ENCODE data around the gene ANG. TPM values are rescaled to one million over a fixed set of nuclear protein-coding genes. Genes with fewer than 3 reads are reported as not detected.
"Not testable (repeated sequence)": the region's sequence is repeated elsewhere in the genome, so short reads cannot be mapped to it uniquely, and the experiment has no call there.

Gene ANG
- total RNA-seq, 1 donor from 2014 or later: 3.7 TPM

DNA sequence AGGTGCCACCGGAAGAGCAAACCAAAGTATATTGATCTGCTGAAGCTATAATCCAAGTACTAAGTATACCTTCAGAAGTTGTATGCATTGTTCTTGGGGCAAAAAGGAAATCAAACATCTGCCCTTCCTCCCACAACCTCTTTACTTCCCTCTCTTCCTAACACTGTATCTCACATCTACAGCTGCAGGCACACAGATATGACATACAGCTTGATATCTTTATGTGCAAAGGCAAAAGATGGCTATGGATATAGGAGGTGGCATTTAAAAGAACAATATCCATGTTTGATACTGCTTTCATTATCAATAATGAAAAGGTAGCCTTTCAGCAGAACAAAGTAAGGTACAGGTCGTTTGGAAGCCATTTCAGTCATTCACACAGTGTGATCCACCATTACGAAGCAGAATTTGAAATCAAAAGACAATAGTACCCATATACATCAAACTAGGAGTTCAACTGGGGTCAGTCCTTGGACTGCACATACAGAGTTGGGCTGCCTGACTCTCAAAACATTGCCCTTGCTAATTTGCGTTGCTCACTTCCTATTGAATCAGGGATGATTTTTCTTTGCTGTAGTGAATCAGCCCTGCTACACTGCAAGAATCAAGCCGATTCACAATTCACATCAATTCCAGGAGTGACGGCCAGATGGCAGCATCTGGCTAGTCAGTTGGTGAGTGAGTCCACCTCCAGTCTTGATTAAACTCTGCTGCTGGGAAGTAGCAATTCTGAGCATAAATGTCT lies 8.9 kb downstream of the ANG start:
- peaks cover 0 to 5% (median 0%) of the 10 kb centered on the region in 3 donors for H3K36me3 ChIP-seq (ENCODE audit: control insufficient read depth in 3 of 3, insufficient read depth in 3 of 3, low read length in 3 of 3)

GRCh38 chr14:20698018-20698329 lies 9.4 kb downstream of the ANG start:
- no peak overlapping the region for H3K9ac ChIP-seq (ENCODE audit: low read depth in 1 of 3, low read length in 3 of 3)
- H3K4me1 ChIP-seq (ENCODE audit: control insufficient read depth in 3 of 3, insufficient read depth in 3 of 3, low read length in 3 of 3): no peaks in the 10 kb centered on the region
- H3K36me3 ChIP-seq (ENCODE audit: control insufficient read depth in 3 of 3, insufficient read depth in 3 of 3, low read length in 3 of 3): peaks cover 0 to 5% (median 0%) of the 10 kb centered on the region in 3 donors
- no peaks in the 10 kb centered on the region for H3K9me3 ChIP-seq (ENCODE audit: control insufficient read depth in 3 of 3, low read length in 3 of 3)
- H3K4me3 ChIP-seq (ENCODE audit: low read length in 3 of 3): no peak overlapping the region
- no peak overlapping the region for H3K27ac ChIP-seq (ENCODE audit: low read depth, low read length)
- H3K27me3 ChIP-seq (ENCODE audit: control insufficient read depth in 3 of 3, insufficient read depth in 3 of 3, low read length in 3 of 3): no peaks in the 10 kb centered on the region

More for the DNA sequence above, 8.9 kb downstream of the ANG start:
- H3K4me3 ChIP-seq (ENCODE audit: low read length in 3 of 3): no peak overlapping the region
- no peaks in the 10 kb centered on the region for H3K4me1 ChIP-seq (ENCODE audit: control insufficient read depth in 3 of 3, insufficient read depth in 3 of 3, low read length in 3 of 3)
- H3K27me3 ChIP-seq (ENCODE audit: control insufficient read depth in 3 of 3, insufficient read depth in 3 of 3, low read length in 3 of 3): no peaks in the 10 kb centered on the region
- no peak overlapping the region for H3K9ac ChIP-seq (ENCODE audit: low read depth in 1 of 3, low read length in 3 of 3)
- no peak overlapping the region for H3K27ac ChIP-seq (ENCODE audit: low read depth, low read length)
- no peaks in the 10 kb centered on the region for H3K9me3 ChIP-seq (ENCODE audit: control insufficient read depth in 3 of 3, low read length in 3 of 3)

- Histone ChIP-seq H3K27me3 (ENCODE audit: control insufficient read depth in 3 of 3, insufficient read depth in 3 of 3, low read length in 3 of 3) (no peaks in the 10 kb centered on the region), H3K27ac (ENCODE audit: low read depth, low read length) (no peak overlapping the region)
These were observed 10.4 kb downstream of the ANG start for GRCh38 chr14:20698934-20699333.

DNA sequence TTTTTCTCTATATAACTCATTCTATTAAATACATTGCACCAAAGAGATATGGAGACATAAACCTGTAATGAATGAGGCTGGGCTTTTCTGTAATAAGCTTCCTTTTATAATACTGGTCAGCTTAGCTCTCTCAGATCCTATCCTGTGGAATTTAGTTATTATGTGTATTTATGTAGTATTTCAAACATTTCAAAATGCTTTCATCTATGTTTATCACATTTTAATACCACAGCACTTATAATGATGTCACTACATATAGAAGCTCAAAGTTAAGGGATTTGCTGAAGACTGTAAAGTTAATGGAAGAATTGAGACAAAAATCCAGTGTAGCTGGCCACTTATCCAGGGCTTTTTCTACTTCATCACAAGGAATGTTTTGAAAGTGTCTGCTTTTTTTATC lies 11.4 kb downstream of the ANG start:
- H3K9ac ChIP-seq (ENCODE audit: low read depth in 1 of 3, low read length in 3 of 3): no peak overlapping the region
- H3K4me3 ChIP-seq (ENCODE audit: low read length in 3 of 3): no peak overlapping the region
- H3K36me3 ChIP-seq (ENCODE audit: control insufficient read depth in 3 of 3, insufficient read depth in 3 of 3, low read length in 3 of 3): peaks cover 0 to 3% (median 0%) of the 10 kb centered on the region in 3 donors
- no peaks in the 10 kb centered on the region for H3K9me3 ChIP-seq (ENCODE audit: control insufficient read depth in 3 of 3, low read length in 3 of 3)
- H3K27me3 ChIP-seq (ENCODE audit: control insufficient read depth in 3 of 3, insufficient read depth in 3 of 3, low read length in 3 of 3): no peaks in the 10 kb centered on the region
- no peak overlapping the region for H3K27ac ChIP-seq (ENCODE audit: low read depth, low read length)
- no peaks in the 10 kb centered on the region for H3K4me1 ChIP-seq (ENCODE audit: control insufficient read depth in 3 of 3, insufficient read depth in 3 of 3, low read length in 3 of 3)

More at GRCh38 chr14:20698934-20699333, 10.4 kb downstream of the ANG start:
- no peaks in the 10 kb centered on the region for H3K4me1 ChIP-seq (ENCODE audit: control insufficient read depth in 3 of 3, insufficient read depth in 3 of 3, low read length in 3 of 3)
- no peaks in the 10 kb centered on the region for H3K9me3 ChIP-seq (ENCODE audit: control insufficient read depth in 3 of 3, low read length in 3 of 3)
- H3K4me3 ChIP-seq (ENCODE audit: low read length in 3 of 3): no peak overlapping the region
- H3K9ac ChIP-seq (ENCODE audit: low read depth in 1 of 3, low read length in 3 of 3): no peak overlapping the region
- H3K36me3 ChIP-seq (ENCODE audit: control insufficient read depth in 3 of 3, insufficient read depth in 3 of 3, low read length in 3 of 3): peaks cover 0 to 3% (median 0%) of the 10 kb centered on the region in 3 donors

GRCh38 chr14:20700965-20701364 lies 12.4 kb downstream of the ANG start:
- H3K9me3 ChIP-seq (ENCODE audit: control insufficient read depth in 3 of 3, low read length in 3 of 3); H3K4me3 ChIP-seq (ENCODE audit: low read length in 3 of 3); H3K36me3 ChIP-seq (ENCODE audit: control insufficient read depth in 3 of 3, insufficient read depth in 3 of 3, low read length in 3 of 3); H3K4me1 ChIP-seq (ENCODE audit: control insufficient read depth in 3 of 3, insufficient read depth in 3 of 3, low read length in 3 of 3); H3K9ac ChIP-seq (ENCODE audit: low read depth in 1 of 3, low read length in 3 of 3); H3K27me3 ChIP-seq (ENCODE audit: control insufficient read depth in 3 of 3, insufficient read depth in 3 of 3, low read length in 3 of 3); H3K27ac ChIP-seq (ENCODE audit: low read depth, low read length): not testable (repeated sequence)

DNA sequence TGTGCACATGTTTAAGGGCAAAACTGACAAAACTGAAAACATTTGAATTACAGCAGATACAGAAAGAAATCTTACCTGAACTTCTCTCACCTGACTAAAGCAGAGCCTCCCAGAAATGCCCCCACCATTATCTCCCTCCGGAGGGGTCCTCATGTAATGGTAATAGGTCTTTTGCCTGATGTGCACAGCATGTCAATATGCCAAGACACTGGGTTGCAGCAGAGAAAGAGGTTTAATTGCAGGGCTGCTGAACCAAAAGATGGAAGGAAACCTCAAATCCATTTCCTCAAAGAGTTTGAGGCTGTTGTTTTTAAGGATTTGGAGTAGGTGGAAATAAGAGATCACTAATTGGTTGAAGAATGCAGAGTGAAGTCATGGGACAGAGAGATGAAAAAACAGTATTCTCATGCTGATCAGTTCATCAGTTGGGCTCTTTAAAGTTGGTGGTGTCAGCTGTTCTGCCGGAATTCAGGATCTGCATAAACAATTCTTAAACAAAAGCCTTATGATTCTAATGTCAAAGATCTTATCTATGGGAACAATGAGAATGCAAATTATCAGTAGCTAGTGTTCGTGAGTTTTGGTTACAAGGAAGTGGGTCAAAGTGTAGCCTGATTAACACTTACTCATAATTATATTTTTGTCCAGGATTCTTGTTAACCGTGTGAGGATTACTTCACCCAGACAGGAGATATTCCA lies 18.2 kb downstream of the ANG start:
- no peaks in the 10 kb centered on the region for H3K9me3 ChIP-seq (ENCODE audit: control insufficient read depth in 3 of 3, low read length in 3 of 3)
- H3K4me1 ChIP-seq (ENCODE audit: control insufficient read depth in 3 of 3, insufficient read depth in 3 of 3, low read length in 3 of 3): no peaks in the 10 kb centered on the region
- no peak overlapping the region for H3K9ac ChIP-seq (ENCODE audit: low read depth in 1 of 3, low read length in 3 of 3)
- no peak overlapping the region for H3K4me3 ChIP-seq (ENCODE audit: low read length in 3 of 3)
- no peak overlapping the region for H3K27ac ChIP-seq (ENCODE audit: low read depth, low read length)
- no peaks in the 10 kb centered on the region for H3K36me3 ChIP-seq (ENCODE audit: control insufficient read depth in 3 of 3, insufficient read depth in 3 of 3, low read length in 3 of 3)
- peaks cover 0 to 7% (median 0%) of the 10 kb centered on the region in 3 donors for H3K27me3 ChIP-seq (ENCODE audit: control insufficient read depth in 3 of 3, insufficient read depth in 3 of 3, low read length in 3 of 3)

- Histone ChIP-seq H3K4me1 (ENCODE audit: control insufficient read depth in 3 of 3, insufficient read depth in 3 of 3, low read length in 3 of 3) (no peaks in the 10 kb centered on the region), H3K27me3 (ENCODE audit: control insufficient read depth in 3 of 3, insufficient read depth in 3 of 3, low read length in 3 of 3) (peaks cover 0 to 7% (median 0%) of the 10 kb centered on the region in 3 donors), H3K9ac (ENCODE audit: low read depth in 1 of 3, low read length in 3 of 3) (no peak overlapping the region), H3K4me3 (ENCODE audit: low read length in 3 of 3) (no peak overlapping the region), H3K36me3 (ENCODE audit: control insufficient read depth in 3 of 3, insufficient read depth in 3 of 3, low read length in 3 of 3) (no peaks in the 10 kb centered on the region), H3K9me3 (ENCODE audit: control insufficient read depth in 3 of 3, low read length in 3 of 3) (no peaks in the 10 kb centered on the region), H3K27ac (ENCODE audit: low read depth, low read length) (no peak overlapping the region)
These were observed 19.1 kb downstream of the ANG start for GRCh38 chr14:20707622-20708021.

DNA sequence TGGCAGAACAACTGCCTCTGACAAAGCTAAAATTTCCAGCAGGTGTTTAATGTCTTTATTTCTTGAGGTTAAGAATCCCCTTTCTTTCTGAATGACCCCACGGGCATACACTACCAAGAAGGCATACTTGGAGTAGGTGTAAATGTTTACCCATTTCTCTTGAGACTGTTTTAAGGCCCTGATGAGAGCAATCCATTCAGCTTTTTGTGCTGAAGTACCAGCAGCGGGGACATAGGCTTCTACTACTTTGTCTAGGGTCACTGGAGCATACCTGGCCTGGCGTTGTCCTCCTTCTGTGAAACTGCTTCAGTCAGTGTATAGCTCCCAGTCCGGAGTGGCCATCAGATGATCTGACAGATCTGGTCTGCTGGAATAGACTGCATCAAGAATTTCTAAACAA lies 22.7 kb downstream of the ANG start:
- Histone ChIP-seq H3K4me1 (ENCODE audit: control insufficient read depth in 3 of 3, insufficient read depth in 3 of 3, low read length in 3 of 3) (no peaks in the 10 kb centered on the region), H3K27ac (ENCODE audit: low read depth, low read length) (no peak overlapping the region), H3K9ac (ENCODE audit: low read depth in 1 of 3, low read length in 3 of 3) (no peak overlapping the region), H3K4me3 (ENCODE audit: low read length in 3 of 3) (no peak overlapping the region), H3K9me3 (ENCODE audit: control insufficient read depth in 3 of 3, low read length in 3 of 3) (no peaks in the 10 kb centered on the region), H3K27me3 (ENCODE audit: control insufficient read depth in 3 of 3, insufficient read depth in 3 of 3, low read length in 3 of 3) (peaks cover 0 to 7% (median 0%) of the 10 kb centered on the region in 3 donors), H3K36me3 (ENCODE audit: control insufficient read depth in 3 of 3, insufficient read depth in 3 of 3, low read length in 3 of 3) (no peaks in the 10 kb centered on the region)

DNA sequence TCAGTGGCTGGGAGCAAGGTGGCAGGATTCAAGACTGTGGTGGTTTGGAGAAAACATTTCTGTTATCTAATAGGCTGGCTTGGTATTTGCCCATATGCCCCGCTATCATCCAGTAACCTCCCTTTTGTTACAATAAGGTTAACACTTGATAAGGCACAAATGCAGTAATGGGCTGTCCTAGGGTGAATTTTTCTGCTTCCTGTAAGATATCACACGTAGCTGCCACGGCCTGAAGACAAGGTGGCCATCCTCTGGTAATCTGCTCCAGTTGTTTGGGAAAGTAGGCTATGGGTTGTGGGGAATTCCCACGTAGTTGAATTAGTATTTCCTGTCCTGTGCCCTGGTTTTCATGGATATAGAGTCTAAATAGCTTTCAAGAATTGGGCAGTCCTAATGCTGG lies 23.1 kb downstream of the ANG start:
- Histone ChIP-seq H3K36me3 (ENCODE audit: control insufficient read depth in 3 of 3, insufficient read depth in 3 of 3, low read length in 3 of 3) (no peaks in the 10 kb centered on the region), H3K27ac (ENCODE audit: low read depth, low read length) (no peak overlapping the region), H3K9ac (ENCODE audit: low read depth in 1 of 3, low read length in 3 of 3) (no peak overlapping the region), H3K4me3 (ENCODE audit: low read length in 3 of 3) (no peak overlapping the region), H3K9me3 (ENCODE audit: control insufficient read depth in 3 of 3, low read length in 3 of 3) (no peaks in the 10 kb centered on the region), H3K4me1 (ENCODE audit: control insufficient read depth in 3 of 3, insufficient read depth in 3 of 3, low read length in 3 of 3) (no peaks in the 10 kb centered on the region), H3K27me3 (ENCODE audit: control insufficient read depth in 3 of 3, insufficient read depth in 3 of 3, low read length in 3 of 3) (peaks cover 0 to 7% (median 0%) of the 10 kb centered on the region in 3 donors)

GRCh38 chr14:20712904-20713303 lies 24.3 kb downstream of the ANG start:
- H3K36me3 ChIP-seq (ENCODE audit: control insufficient read depth in 3 of 3, insufficient read depth in 3 of 3, low read length in 3 of 3): no peaks in the 10 kb centered on the region
- no peaks in the 10 kb centered on the region for H3K9me3 ChIP-seq (ENCODE audit: control insufficient read depth in 3 of 3, low read length in 3 of 3)
- peaks cover 0 to 7% (median 0%) of the 10 kb centered on the region in 3 donors for H3K27me3 ChIP-seq (ENCODE audit: control insufficient read depth in 3 of 3, insufficient read depth in 3 of 3, low read length in 3 of 3)
- H3K4me3 ChIP-seq (ENCODE audit: low read length in 3 of 3): no peak overlapping the region
- H3K9ac ChIP-seq (ENCODE audit: low read depth in 1 of 3, low read length in 3 of 3): no peak overlapping the region
- no peaks in the 10 kb centered on the region for H3K4me1 ChIP-seq (ENCODE audit: control insufficient read depth in 3 of 3, insufficient read depth in 3 of 3, low read length in 3 of 3)
- no peak overlapping the region for H3K27ac ChIP-seq (ENCODE audit: low read depth, low read length)
